TTC549 (cell line): ENCODE data around the gene FOXC1.

Source experiments
- FAIRE-seq: peaks from 2 replicates; lab custom pipeline; 2012; peaks lifted over from hg19 to GRCh38; lab: Jason Lieb, UNC

FOXC1 gene

GRCh38 chr6:1584996-1585668, 24.6 kb upstream of the FOXC1 start:
- FAIRE-seq, result no peak

- no peak for FAIRE-seq
Observed at GRCh38 chr6:1585669-1586049, 24.1 kb upstream of the FOXC1 start.

- no peak for FAIRE-seq
Observed at GRCh38 chr6:1586256-1586655, 23.5 kb upstream of the FOXC1 start.

- no peak for FAIRE-seq
Observed at GRCh38 chr6:1586861-1587450, 22.8 kb upstream of the FOXC1 start.

- no peak for FAIRE-seq
Observed at GRCh38 chr6:1587546-1587945, 22.2 kb upstream of the FOXC1 start.

GRCh38 chr6:1587977-1588376, 21.7 kb upstream of the FOXC1 start:
- FAIRE-seq, result no peak

GRCh38 chr6:1589208-1589607, 20.5 kb upstream of the FOXC1 start:
- FAIRE-seq, result no peak

GRCh38 chr6:1590580-1590979, 19.1 kb upstream of the FOXC1 start:
- FAIRE-seq, result no peak

GRCh38 chr6:1591243-1591642, 18.5 kb upstream of the FOXC1 start:
- FAIRE-seq, result no peak

GRCh38 chr6:1591926-1592325, 17.8 kb upstream of the FOXC1 start:
- no peak for FAIRE-seq

- FAIRE-seq, result no peak
Observed at GRCh38 chr6:1592852-1593251, 16.9 kb upstream of the FOXC1 start.

GRCh38 chr6:1593286-1593957, 16.3 kb upstream of the FOXC1 start:
- FAIRE-seq, result no peak

GRCh38 chr6:1593958-1594314, 15.8 kb upstream of the FOXC1 start:
- no peak for FAIRE-seq

- FAIRE-seq, result no peak
Observed at GRCh38 chr6:1594445-1595200, 15.1 kb upstream of the FOXC1 start.

GRCh38 chr6:1595271-1596087, 14.2 kb upstream of the FOXC1 start:
- no peak for FAIRE-seq

GRCh38 chr6:1596088-1596852, 13.4 kb upstream of the FOXC1 start:
- no peak for FAIRE-seq

- no peak for FAIRE-seq
Observed at GRCh38 chr6:1597121-1597744, 12.5 kb upstream of the FOXC1 start.

GRCh38 chr6:1597924-1598323, 11.8 kb upstream of the FOXC1 start:
- no peak for FAIRE-seq

GRCh38 chr6:1598433-1598832, 11.3 kb upstream of the FOXC1 start:
- no peak for FAIRE-seq

- no peak for FAIRE-seq
Observed at GRCh38 chr6:1598886-1599285, 10.8 kb upstream of the FOXC1 start.

GRCh38 chr6:1599469-1599868, 10.2 kb upstream of the FOXC1 start:
- FAIRE-seq, result no peak
